K562 (cell line): Measurements from ENCODE around the gene ATP6V0D1.

Experiments
- CBX5 ChIP-seq: IDR thresholded peaks from 2 replicates; pipeline ENCODE4 v1.6.1; 2014; ENCODE audit warnings: low read depth, borderline replicate concordance
- CTCF ChIP-seq, 3 experiments: IDR thresholded peaks in 2 of 3; conservative IDR thresholded peaks in 1 of 3; 2 replicates each; pipeline ENCODE4 v1.5.1; 2011 to 2012; ENCODE audit warnings: low read length in 3 of 3, mild to moderate bottlenecking in 3 of 3, control low read depth in 2 of 3, improper control_type of control experiment in 1 of 3, inconsistent platforms in 1 of 3, low read depth in 1 of 3, mixed read lengths in 1 of 3, moderate library complexity in 1 of 3; ENCODE audit not compliant: insufficient read depth in 2 of 3
- ELK3 ChIP-seq: fragments of 450-650 bp; formaldehyde crosslinking; IDR thresholded peaks from 2 replicates; pipeline ENCODE4 v1.4.0; 2020; ENCODE audit warnings: mild to moderate bottlenecking
- HMG20B ChIP-seq: fragments of 250-450 bp; sonication (Bioruptor Pico); IDR thresholded peaks from 2 replicates; pipeline ENCODE4 v1.5.0; 2021; ENCODE audit warnings: mild to moderate bottlenecking
- IRF2 ChIP-seq: sonication (generic); formaldehyde crosslinking; IDR thresholded peaks from 2 replicates; pipeline ENCODE4 v1.8.1; 2022; ENCODE audit warnings: mild to moderate bottlenecking, missing genetic modification reagents
- NEUROD1 ChIP-seq: fragments of 150-350 bp; IDR thresholded peaks from 2 replicates; pipeline ENCODE4 v1.6.1; 2014; ENCODE audit warnings: borderline replicate concordance, low read length, low read depth; ENCODE audit not compliant: partially characterized antibody
- POLR2A ChIP-seq: fragments of 450-650 bp; conservative IDR thresholded peaks from 2 replicates; pipeline ENCODE4 v1.6.1; 2016
- POLR2AphosphoS5 ChIP-seq: IDR thresholded peaks from 2 replicates; pipeline ENCODE4 v1.6.1; 2011; ENCODE audit warnings: mild to moderate bottlenecking, low read depth, low read length, moderate library complexity; ENCODE audit not compliant: control insufficient read depth, insufficient read depth
- TFE3 ChIP-seq: fragments of 450-650 bp; formaldehyde crosslinking; IDR thresholded peaks from 2 replicates; pipeline ENCODE4 v1.4.0; 2020; ENCODE audit warnings: mild to moderate bottlenecking, mixed read lengths
- USF2 ChIP-seq: sonication (generic); formaldehyde crosslinking; IDR thresholded peaks from 2 replicates; pipeline ENCODE4 v1.5.0; 2020; ENCODE audit warnings: missing genetic modification reagents
- ZBTB49 ChIP-seq: sonication (generic); formaldehyde crosslinking; IDR thresholded peaks from 2 replicates; pipeline ENCODE4 v1.8.0; 2022; ENCODE audit warnings: missing genetic modification reagents, mild to moderate bottlenecking, borderline replicate concordance
- ZFX ChIP-seq: sonication (generic); formaldehyde crosslinking; IDR thresholded peaks from 2 replicates; pipeline ENCODE4 v1.8.0; 2022; ENCODE audit warnings: mild to moderate bottlenecking, missing genetic modification reagents, moderate library complexity
- ZNF311 ChIP-seq: fragments of 250-450 bp; sonication (Bioruptor Pico); IDR thresholded peaks from 2 replicates; pipeline ENCODE4 v1.4.0; 2020; ENCODE audit warnings: mild to moderate bottlenecking, moderate library complexity
- ZNF583 ChIP-seq: fragments of 250-450 bp; sonication (Bioruptor Pico); IDR thresholded peaks from 2 replicates; pipeline ENCODE4 v1.4.0; 2020

GRCh38 chr16:67528222-67528869 lies 47.4 kb upstream of the ATP6V0D1 start, which contains the start of gene RIPOR1:
- TF ChIP-seq IRF2 (no peak), NEUROD1 (no peak), ZNF311 (no peak), TFE3 (no peak), CBX5 (no peak), ZNF583 (CRISPR knock-in tag) (no peak), HMG20B (CRISPR knock-in tag) (no peak), POLR2A (no peak), POLR2AphosphoS5 (no peak), ELK3 (CRISPR knock-in tag) (no peak), ZBTB49 (CRISPR knock-in tag) (no peak), CTCF (IDR thresholded peaks at IDR 0.05 in 2 of 3, conservative IDR thresholded peaks at IDR 0.05 in 1 of 3; ENCODE audit: insufficient read depth in 2 of 3, low read depth in 1 of 3, low read length in 3 of 3) (no peak; a peak in 1 of 6 replicates), USF2 (CRISPR knock-in tag) (no peak), ZFX (no peak)
